Thoracic aorta (tissue), 2 donors: ENCODE measurements around the gene TRIM65. TPM values are rescaled to one million over a fixed set of nuclear protein-coding genes. Genes with fewer than 3 reads are reported as not detected.

Source experiments
- ATAC-seq: fragments of 150-250 bp; one replicate; pipeline ENCODE4 v1.8.0; 2017; ENCODE audit warnings: low read depth; ENCODE audit not compliant: insufficient number of reproducible peaks, low FRiP score
- DNase-seq: peaks from one replicate; pipeline ENCODE4 v3.0.0-alpha.2; 2020; ENCODE audit warnings: low spot score
- H3K27ac ChIP-seq, 2 donors: fragments of 200-600 bp; sonication (generic); 1 replicate in 1 of 2; 2 replicates in 1 of 2; pipeline ENCODE4 v1.5.1; 2016; ENCODE audit warnings: mild to moderate bottlenecking in 2 of 2, moderate library complexity in 2 of 2
- H3K27me3 ChIP-seq: fragments of 200-600 bp; sonication (generic); replicated peaks from 2 replicates; pipeline ENCODE4 v1.6.0; 2016; ENCODE audit warnings: mild to moderate bottlenecking; ENCODE audit not compliant: insufficient read depth
- H3K36me3 ChIP-seq: fragments of 200-600 bp; sonication (generic); one replicate; pipeline ENCODE4 v1.5.1; 2016
- H3K4me1 ChIP-seq, 2 donors: fragments of 200-600 bp; sonication (generic); 1 replicate in 1 of 2; 2 replicates in 1 of 2; pipeline versions ENCODE4 v1.5.1 to v1.6.0; 2016; ENCODE audit warnings: low read depth in 2 of 2, mild to moderate bottlenecking in 1 of 2; ENCODE audit not compliant: control insufficient read depth in 1 of 2
- H3K4me3 ChIP-seq: fragments of 200-600 bp; sonication (generic); 2 replicates; pipeline ENCODE4 v1.5.1; 2016; ENCODE audit warnings: mild to moderate bottlenecking
- H3K9me3 ChIP-seq: fragments of 200-600 bp; sonication (generic); 2 replicates; pipeline ENCODE4 v1.5.1; 2016
- CTCF ChIP-seq: fragments of 200-600 bp; sonication (generic); IDR thresholded peaks from one replicate; pipeline ENCODE4 v1.5.1; 2019; ENCODE audit warnings: antibody characterized with exemption
- total RNA-seq, 2 donors: library from RNA; depleted of rRNA; stranded (reverse); fragments of >200 nt; gene quantifications; one replicate each; pipeline versions ENCODE4 v1.1.0 to v1.2.3, GENCODE V29; 2016

The TRIM65 gene
- total RNA-seq, 2 donors from 2014 or later = 21.4 to 22.6 TPM

- peaks cover 58% of the 10 kb centered on the region for H3K36me3 ChIP-seq
- peaks cover 18 to 41% of the 10 kb centered on the region in 2 donors for H3K4me1 ChIP-seq
- peak overlapping the region in 1 of 2 donors; percentile 10 for H3K27ac ChIP-seq
- H3K9me3 ChIP-seq = no peaks in the 10 kb centered on the region
- TF ChIP-seq CTCF = no peak
- no peak for ATAC-seq
- DNase-seq = no peak
- H3K4me3 ChIP-seq = no peak overlapping the region
- H3K27me3 ChIP-seq = no peaks in the 10 kb centered on the region
Measured at GRCh38 chr17:75850928-75851692, 45.6 kb downstream of the TRIM65 start.

- Histone ChIP-seq H3K9me3 (no peaks in the 10 kb centered on the region), H3K36me3 (peaks cover 62% of the 10 kb centered on the region), H3K4me1 (peaks cover 30 to 54% of the 10 kb centered on the region in 2 donors), H3K4me3 (no peak overlapping the region), H3K27ac (peak overlapping the region in 1 of 2 donors; percentile 11), H3K27me3 (no peaks in the 10 kb centered on the region)
- no peak for TF ChIP-seq CTCF
- ATAC-seq = no peak
- no peak for DNase-seq
Measured at GRCh38 chr17:75849724-75850123, 47.0 kb downstream of the TRIM65 start.

- Histone ChIP-seq H3K36me3 (peaks cover 62% of the 10 kb centered on the region), H3K4me1 (peaks cover 32 to 55% of the 10 kb centered on the region in 2 donors), H3K27ac (no peak overlapping the region), H3K9me3 (no peaks in the 10 kb centered on the region), H3K27me3 (no peaks in the 10 kb centered on the region), H3K4me3 (no peak overlapping the region)
- TF ChIP-seq CTCF = no peak
- no peak for DNase-seq
- no peak for ATAC-seq
Measured at GRCh38 chr17:75849279-75849646, 47.5 kb downstream of the TRIM65 start.

GRCh38 chr17:75848523-75849278, 48.0 kb downstream of the TRIM65 start:
- peak; percentile 46 for TF ChIP-seq CTCF
- Histone ChIP-seq H3K4me3 (no peak overlapping the region), H3K4me1 (peaks cover 28 to 49% of the 10 kb centered on the region in 2 donors), H3K36me3 (peaks cover 62% of the 10 kb centered on the region), H3K27ac (peak overlapping the region in 1 of 2 donors; percentile 21), H3K9me3 (no peaks in the 10 kb centered on the region), H3K27me3 (no peaks in the 10 kb centered on the region)
- ATAC-seq (no peak), DNase-seq (no peak)
